Measurements from ENCODE around the gene RBBP8NL. TPM values are rescaled to one million over a fixed set of nuclear protein-coding genes. Genes with fewer than 3 reads are reported as not detected.

RBBP8NL gene
- polyA plus RNA-seq, 2 of the 4 experiments (the other 2 are of a cell fraction), result not detected

DNA sequence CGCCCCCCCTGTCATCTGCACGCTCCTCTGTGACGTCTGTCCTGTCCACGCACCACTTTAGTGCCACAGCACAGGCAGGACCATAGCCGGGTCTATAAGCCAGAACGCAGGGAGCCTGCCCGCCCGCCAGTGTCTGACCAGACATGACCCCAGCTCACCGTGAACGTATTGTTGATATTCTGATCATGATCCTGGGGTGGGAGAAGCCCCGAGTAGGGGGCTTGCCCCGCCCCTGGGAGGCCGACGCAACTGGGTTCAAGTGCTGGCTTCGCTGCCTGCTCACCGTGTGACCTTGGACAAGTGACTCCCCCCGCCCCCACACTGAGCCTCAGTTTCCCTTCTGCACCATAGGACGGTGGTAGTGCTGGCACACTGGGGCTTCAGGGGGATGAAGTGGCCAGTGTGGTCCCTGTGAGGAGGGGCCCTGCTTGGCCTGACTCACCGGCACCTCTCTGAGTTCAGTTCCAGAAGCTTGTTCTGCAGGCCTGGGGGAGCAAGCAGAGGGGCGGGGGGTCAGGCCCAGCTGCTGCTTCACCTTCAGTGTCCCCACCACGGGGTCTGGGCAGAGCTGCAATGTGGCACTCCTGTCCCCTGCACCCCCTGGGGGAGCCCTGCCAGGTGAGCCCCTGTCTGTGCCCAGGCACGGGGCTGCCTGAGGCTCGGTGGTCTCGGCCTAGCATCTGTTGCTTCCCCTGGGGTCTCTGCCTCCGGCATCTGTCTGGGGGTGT lies 9.2 kb downstream of the RBBP8NL start:
- H3K9me3 ChIP-seq, result no peaks in the 10 kb centered on the region
- FAIRE-seq (no peak), ATAC-seq (no peak), DNase-seq (ENCODE audit: low read depth in 1 of 2, low spot score in 1 of 2) (no peak)
- whole genome bisulfite sequencing (ENCODE audit: missing lambda C conversion rate), result 48% methylated on average over 17 of the region's 25 CpGs
- no peak overlapping the region for H3K4me2 ChIP-seq
- no peak overlapping the region for H3K27ac ChIP-seq
- POLR2A ChIA-PET, result no interaction called here
- CTCF ChIA-PET, result interaction anchor here (0.8 to 2.9 kb wide), 2 partner anchors 8 to 104 kb away, joined by 3 to 24 read pairs; no protein-coding TSS in a partner anchor
- H3K4me1 ChIP-seq, result no peaks in the 10 kb centered on the region
- no peak overlapping the region for H3K4me3 ChIP-seq
- TF ChIP-seq RAD21 (conservative IDR thresholded peaks at IDR 0.05 in 1 of 2, IDR thresholded peaks at IDR 0.05 in 1 of 2) (no peak), ZSCAN20 (CRISPR knock-in tag; IDR thresholded peaks at IDR 0.05) (no peak), FOSL2 (IDR thresholded peaks at IDR 0.05) (no peak), FOSL2 (CRISPR knock-in tag; IDR thresholded peaks at IDR 0.05) (no peak), MAFK (IDR thresholded peaks at IDR 0.05; ENCODE audit: partially characterized antibody) (no peak), JUNB (IDR thresholded peaks at IDR 0.05) (no peak), NPAS2 (CRISPR knock-in tag; IDR thresholded peaks at IDR 0.05; ENCODE audit: borderline replicate concordance) (no peak), RFX5 (IDR thresholded peaks at IDR 0.05) (no peak), CHD4 (IDR thresholded peaks at IDR 0.05; ENCODE audit: borderline replicate concordance) (no peak), BHLHE40 (IDR thresholded peaks at IDR 0.05; ENCODE audit: low read depth, low read length) (no peak), RARB (CRISPR knock-in tag; IDR thresholded peaks at IDR 0.05) (no peak), RNF2 (IDR thresholded peaks at IDR 0.05; ENCODE audit: borderline replicate concordance, low read depth) (no peak), CHD2 (IDR thresholded peaks at IDR 0.05; ENCODE audit: low read length, partially characterized antibody) (no peak), HOXB5 (CRISPR knock-in tag; IDR thresholded peaks at IDR 0.05) (no peak), HOXB13 (CRISPR knock-in tag; IDR thresholded peaks at IDR 0.05; ENCODE audit: low read depth) (no peak), ZFP36 (IDR thresholded peaks at IDR 0.05; ENCODE audit: borderline replicate concordance, partially characterized antibody) (no peak), JUN (IDR thresholded peaks at IDR 0.05) (no peak), HEYL (CRISPR knock-in tag; IDR thresholded peaks at IDR 0.05) (no peak)
- TF ChIP-seq, protein P1, sequence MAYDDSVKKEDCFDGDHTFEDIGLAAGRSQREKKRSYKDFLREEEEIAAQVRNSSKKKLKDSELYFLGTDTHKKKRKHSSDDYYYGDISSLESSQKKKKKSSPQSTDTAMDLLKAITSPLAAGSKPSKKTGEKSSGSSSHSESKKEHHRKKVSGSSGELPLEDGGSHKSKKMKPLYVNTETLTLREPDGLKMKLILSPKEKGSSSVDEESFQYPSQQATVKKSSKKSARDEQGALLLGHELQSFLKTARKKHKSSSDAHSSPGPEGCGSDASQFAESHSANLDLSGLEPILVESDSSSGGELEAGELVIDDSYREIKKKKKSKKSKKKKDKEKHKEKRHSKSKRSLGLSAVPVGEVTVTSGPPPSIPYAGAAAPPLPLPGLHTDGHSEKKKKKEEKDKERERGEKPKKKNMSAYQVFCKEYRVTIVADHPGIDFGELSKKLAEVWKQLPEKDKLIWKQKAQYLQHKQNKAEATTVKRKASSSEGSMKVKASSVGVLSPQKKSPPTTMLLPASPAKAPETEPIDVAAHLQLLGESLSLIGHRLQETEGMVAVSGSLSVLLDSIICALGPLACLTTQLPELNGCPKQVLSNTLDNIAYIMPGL (CRISPR knock-in tag; IDR thresholded peaks at IDR 0.05; ENCODE audit: borderline replicate concordance), result no peak
- TF ChIP-seq, protein P2, sequence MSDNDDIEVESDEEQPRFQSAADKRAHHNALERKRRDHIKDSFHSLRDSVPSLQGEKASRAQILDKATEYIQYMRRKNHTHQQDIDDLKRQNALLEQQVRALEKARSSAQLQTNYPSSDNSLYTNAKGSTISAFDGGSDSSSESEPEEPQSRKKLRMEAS (IDR thresholded peaks at IDR 0.05), result no peak
- TF ChIP-seq, protein P3, sequence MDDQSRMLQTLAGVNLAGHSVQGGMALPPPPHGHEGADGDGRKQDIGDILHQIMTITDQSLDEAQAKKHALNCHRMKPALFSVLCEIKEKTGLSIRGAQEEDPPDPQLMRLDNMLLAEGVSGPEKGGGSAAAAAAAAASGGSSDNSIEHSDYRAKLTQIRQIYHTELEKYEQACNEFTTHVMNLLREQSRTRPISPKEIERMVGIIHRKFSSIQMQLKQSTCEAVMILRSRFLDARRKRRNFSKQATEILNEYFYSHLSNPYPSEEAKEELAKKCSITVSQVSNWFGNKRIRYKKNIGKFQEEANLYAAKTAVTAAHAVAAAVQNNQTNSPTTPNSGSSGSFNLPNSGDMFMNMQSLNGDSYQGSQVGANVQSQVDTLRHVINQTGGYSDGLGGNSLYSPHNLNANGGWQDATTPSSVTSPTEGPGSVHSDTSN (IDR thresholded peaks at IDR 0.05), result no peak

DNA sequence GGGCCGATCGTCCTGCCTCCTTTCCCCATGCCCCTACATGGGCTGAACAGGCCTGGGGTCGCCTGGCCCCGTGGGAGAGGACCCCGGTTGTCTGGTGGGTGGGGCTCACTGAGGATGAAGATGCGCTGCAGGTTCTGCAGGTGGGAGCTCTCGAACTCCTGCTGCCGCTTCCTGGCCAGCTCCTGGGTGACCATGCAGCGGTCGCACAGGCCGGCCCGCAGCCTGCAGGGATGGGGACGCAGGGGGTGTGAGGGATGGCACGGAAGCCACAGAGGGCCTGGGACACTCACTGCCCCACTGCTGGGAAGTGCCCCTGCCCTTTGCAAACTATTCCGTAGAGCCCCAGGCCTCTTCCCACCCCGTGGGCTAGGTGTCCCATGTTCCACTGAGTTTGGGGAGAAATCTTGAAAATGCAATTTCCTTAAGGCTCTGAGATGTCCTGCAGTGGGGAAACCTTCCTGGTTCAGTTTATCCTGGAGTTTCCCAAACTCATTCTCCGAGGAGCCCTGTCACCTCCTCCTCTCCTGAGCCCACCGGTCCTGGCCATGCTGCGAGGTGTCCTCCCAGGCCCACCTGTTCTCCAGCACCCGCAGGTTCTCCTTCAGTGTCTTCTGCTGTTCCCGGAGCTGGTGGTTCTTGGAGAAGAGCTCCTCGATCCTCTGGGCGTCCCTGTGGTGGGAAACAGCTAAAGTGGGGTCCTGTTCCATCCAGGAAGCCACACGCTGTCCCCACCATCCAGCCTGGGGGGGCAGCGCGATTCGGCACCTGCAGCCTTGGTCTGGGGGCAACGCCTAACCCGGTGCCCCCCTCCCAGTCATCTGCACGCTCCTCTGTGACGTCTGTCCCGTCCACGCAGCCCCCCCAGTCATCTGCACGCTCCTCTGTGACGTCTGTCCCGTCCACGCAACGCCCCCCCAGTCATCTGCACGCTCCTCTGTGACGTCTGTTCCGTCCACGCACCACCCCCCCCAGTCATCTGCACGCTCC lies 10.4 kb downstream of the RBBP8NL start:
- 49% methylated on average over 26 of the region's 43 CpGs for WGBS (ENCODE audit: missing lambda C conversion rate)
- CTCF ChIA-PET, result no interaction called here
- POLR2A ChIA-PET, result no interaction called here
- no peak for TF ChIP-seq NPAS2 (CRISPR knock-in tag; IDR thresholded peaks at IDR 0.05; ENCODE audit: borderline replicate concordance)
- no peak for TF ChIP-seq FOSB (CRISPR knock-in tag; IDR thresholded peaks at IDR 0.05)
- TF ChIP-seq MAFK (IDR thresholded peaks at IDR 0.05; ENCODE audit: partially characterized antibody), result no peak
- no peak for TF ChIP-seq CEBPB (IDR thresholded peaks at IDR 0.05)
- TF ChIP-seq BHLHE40 (IDR thresholded peaks at IDR 0.05; ENCODE audit: low read depth, low read length), result no peak
- no peak for TF ChIP-seq CBX8 (IDR thresholded peaks at IDR 0.05)
- TF ChIP-seq, protein P3 (IDR thresholded peaks at IDR 0.05), result no peak
- TF ChIP-seq, protein P4, sequence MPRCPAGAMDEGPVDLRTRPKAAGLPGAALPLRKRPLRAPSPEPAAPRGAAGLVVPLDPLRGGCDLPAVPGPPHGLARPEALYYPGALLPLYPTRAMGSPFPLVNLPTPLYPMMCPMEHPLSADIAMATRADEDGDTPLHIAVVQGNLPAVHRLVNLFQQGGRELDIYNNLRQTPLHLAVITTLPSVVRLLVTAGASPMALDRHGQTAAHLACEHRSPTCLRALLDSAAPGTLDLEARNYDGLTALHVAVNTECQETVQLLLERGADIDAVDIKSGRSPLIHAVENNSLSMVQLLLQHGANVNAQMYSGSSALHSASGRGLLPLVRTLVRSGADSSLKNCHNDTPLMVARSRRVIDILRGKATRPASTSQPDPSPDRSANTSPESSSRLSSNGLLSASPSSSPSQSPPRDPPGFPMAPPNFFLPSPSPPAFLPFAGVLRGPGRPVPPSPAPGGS (IDR thresholded peaks at IDR 0.05), result no peak
- TF ChIP-seq HDAC2 (IDR thresholded peaks at IDR 0.05), result no peak
- TF ChIP-seq RFX5 (IDR thresholded peaks at IDR 0.05), result no peak
- TF ChIP-seq ZFP36 (IDR thresholded peaks at IDR 0.05; ENCODE audit: borderline replicate concordance, partially characterized antibody), result no peak
- TF ChIP-seq, protein P5, sequence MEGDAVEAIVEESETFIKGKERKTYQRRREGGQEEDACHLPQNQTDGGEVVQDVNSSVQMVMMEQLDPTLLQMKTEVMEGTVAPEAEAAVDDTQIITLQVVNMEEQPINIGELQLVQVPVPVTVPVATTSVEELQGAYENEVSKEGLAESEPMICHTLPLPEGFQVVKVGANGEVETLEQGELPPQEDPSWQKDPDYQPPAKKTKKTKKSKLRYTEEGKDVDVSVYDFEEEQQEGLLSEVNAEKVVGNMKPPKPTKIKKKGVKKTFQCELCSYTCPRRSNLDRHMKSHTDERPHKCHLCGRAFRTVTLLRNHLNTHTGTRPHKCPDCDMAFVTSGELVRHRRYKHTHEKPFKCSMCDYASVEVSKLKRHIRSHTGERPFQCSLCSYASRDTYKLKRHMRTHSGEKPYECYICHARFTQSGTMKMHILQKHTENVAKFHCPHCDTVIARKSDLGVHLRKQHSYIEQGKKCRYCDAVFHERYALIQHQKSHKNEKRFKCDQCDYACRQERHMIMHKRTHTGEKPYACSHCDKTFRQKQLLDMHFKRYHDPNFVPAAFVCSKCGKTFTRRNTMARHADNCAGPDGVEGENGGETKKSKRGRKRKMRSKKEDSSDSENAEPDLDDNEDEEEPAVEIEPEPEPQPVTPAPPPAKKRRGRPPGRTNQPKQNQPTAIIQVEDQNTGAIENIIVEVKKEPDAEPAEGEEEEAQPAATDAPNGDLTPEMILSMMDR (IDR thresholded peaks at IDR 0.05), result no peak

More for the DNA sequence above, 10.4 kb downstream of the RBBP8NL start:
- DNase-seq (ENCODE audit: low read depth in 1 of 2, low spot score in 1 of 2) (no peak), FAIRE-seq (no peak), ATAC-seq (no peak)
- Histone ChIP-seq H3K27ac (no peak overlapping the region), H3K9me3 (no peaks in the 10 kb centered on the region), H3K4me3 (no peak overlapping the region), H3K4me1 (no peaks in the 10 kb centered on the region), H3K4me2 (no peak overlapping the region)
